GM12872 (cell line): Measurements from ENCODE around the gene RBX1.

Experiments
- CTCF ChIP-seq: IDR thresholded peaks from 3 replicates; pipeline ENCODE4 v1.5.1; 2011; ENCODE audit warnings: low read depth, mild to moderate bottlenecking, low read length, moderate library complexity; ENCODE audit not compliant: insufficient read depth

RBX1 gene

GRCh38 chr22:41015003-41015402 lies 63.8 kb downstream of the RBX1 start:
- TF ChIP-seq CTCF = no peak

DNA sequence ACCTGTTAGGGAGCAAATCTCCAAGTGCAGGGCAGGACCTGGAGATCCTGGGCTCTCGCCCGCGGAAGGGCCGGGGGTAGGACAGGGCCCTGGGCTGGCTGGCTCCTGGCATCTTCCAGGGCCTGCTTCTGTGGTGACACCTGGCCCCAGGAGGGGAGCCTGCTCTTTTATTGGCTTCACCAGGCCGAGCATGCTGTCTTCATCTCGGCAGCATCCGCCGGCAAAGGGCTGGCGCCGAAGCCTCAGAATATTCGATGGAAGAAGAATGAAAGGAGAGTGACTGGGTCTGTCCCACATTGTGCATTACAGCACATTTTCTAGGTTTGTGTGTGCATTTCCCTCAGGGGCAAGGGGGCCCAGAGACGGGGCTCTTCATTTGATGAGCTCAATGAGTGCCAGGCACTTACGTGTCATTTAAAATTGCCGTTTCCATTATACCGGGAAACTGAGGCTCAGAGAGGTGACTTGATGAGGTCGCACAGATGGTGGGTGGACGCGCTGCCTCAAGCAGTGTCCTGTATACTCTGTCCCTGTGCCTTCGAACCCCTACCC lies 70.0 kb downstream of the RBX1 start:
- no peak for TF ChIP-seq CTCF

DNA sequence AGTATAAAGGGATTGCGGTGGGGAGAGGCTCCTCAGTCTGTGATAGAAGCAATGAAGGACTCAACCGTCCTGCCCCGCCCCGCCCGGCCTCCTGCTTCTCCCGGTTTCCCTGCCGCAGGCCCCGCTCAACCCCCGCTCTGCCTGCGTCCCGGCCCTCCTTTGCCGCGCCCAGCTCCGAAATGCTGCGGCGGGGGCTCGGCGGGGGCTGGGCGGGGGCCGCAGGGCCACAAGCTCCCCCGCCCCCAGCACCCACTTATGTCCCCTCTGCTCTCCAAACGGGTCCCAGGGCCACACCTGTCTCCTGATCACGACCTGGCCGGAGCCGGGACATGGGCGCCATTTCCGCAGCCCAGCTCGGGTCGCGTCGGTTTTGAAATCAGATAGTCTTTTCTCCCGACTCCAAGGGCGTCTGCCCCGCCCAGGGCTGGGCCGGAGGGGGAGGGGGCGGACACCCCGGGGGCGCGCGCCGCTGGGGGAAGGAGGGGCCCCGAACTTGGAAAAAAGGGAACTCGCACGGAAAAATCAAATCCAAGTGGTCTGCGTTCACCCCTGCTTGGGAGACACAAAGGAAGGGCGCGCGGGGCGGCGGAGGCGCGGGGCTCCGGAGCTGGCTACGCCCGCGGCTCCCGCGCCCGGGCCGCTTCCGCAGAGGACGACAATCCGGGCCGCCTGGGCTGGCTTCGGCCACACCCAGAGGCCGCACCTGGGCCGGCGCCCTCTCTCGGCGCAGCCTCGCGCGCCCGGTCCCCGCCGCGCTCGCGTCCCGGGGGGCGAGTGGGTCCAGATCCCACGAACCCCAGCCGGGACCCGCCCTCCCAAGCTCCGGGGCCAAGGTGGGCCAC lies 70.7 kb downstream of the RBX1 start:
- peak; percentile 18; the same call in 1 of the 3 replicates for TF ChIP-seq CTCF

- no peak for TF ChIP-seq CTCF
Measured at GRCh38 chr22:41022470-41023298, 71.5 kb downstream of the RBX1 start.
